C4-2B (cell line): ENCODE measurements around the gene LCN10.
"Not testable (repeated sequence)": the region's sequence is repeated elsewhere in the genome, so short reads cannot be mapped to it uniquely, and the experiment has no call there.

Source experiments
- H3K27ac ChIP-seq: fragments of 450-650 bp; 2 replicates; pipeline ENCODE4 v1.5.1; 2017
- ZFX ChIP-seq: fragments of 450-650 bp; IDR thresholded peaks from 2 replicates; pipeline ENCODE4 v1.6.1; 2017
- TF ChIP-seq, protein P1 (sequence below): fragments of 450-650 bp; conservative IDR thresholded peaks from 2 replicates; pipeline ENCODE4 v1.5.1; 2017; ENCODE audit warnings: mild to moderate bottlenecking

Gene LCN10

GRCh38 chr9:136707849-136708517 lies 34.8 kb downstream of the LCN10 start:
- TF ChIP-seq, protein P1, sequence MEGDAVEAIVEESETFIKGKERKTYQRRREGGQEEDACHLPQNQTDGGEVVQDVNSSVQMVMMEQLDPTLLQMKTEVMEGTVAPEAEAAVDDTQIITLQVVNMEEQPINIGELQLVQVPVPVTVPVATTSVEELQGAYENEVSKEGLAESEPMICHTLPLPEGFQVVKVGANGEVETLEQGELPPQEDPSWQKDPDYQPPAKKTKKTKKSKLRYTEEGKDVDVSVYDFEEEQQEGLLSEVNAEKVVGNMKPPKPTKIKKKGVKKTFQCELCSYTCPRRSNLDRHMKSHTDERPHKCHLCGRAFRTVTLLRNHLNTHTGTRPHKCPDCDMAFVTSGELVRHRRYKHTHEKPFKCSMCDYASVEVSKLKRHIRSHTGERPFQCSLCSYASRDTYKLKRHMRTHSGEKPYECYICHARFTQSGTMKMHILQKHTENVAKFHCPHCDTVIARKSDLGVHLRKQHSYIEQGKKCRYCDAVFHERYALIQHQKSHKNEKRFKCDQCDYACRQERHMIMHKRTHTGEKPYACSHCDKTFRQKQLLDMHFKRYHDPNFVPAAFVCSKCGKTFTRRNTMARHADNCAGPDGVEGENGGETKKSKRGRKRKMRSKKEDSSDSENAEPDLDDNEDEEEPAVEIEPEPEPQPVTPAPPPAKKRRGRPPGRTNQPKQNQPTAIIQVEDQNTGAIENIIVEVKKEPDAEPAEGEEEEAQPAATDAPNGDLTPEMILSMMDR, result no peak
- no peak overlapping the region for H3K27ac ChIP-seq

DNA sequence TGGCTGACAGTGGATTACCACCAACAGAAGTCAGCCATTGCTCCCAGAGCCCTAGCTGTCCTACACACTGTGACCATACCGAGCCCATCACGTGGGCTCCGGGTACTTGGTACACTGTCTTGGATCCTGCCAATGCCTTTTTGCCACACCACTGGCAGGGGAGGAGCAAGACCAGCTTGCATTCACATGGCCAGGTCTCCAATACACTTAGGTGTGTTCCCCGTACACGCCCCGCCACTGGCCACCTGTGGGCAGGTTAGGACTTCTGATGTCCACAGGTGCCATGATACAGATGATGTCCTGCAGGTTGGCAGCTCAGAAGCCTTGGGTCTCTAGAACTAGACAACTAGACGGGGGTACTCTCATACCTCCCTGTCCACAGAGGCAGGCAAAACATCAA lies 35.7 kb downstream of the LCN10 start:
- TF ChIP-seq, protein P1, result no peak
- no peak for TF ChIP-seq ZFX
- H3K27ac ChIP-seq, result no peak overlapping the region

GRCh38 chr9:136705564-136705963 lies 37.2 kb downstream of the LCN10 start:
- TF ChIP-seq, protein P1, result no peak
- no peak for TF ChIP-seq ZFX
- no peak overlapping the region for H3K27ac ChIP-seq

- H3K27ac ChIP-seq, result not testable (repeated sequence)
These were observed 38.0 kb downstream of the LCN10 start for GRCh38 chr9:136704741-136705140.

GRCh38 chr9:136703276-136703860 lies 39.4 kb downstream of the LCN10 start:
- no peak overlapping the region for H3K27ac ChIP-seq
- no peak for TF ChIP-seq ZFX
- TF ChIP-seq, protein P1, result no peak

GRCh38 chr9:136701668-136702053 lies 41.1 kb downstream of the LCN10 start:
- no peak overlapping the region for H3K27ac ChIP-seq
- no peak for TF ChIP-seq ZFX
- TF ChIP-seq, protein P1, result no peak

GRCh38 chr9:136700959-136701667 lies 41.6 kb downstream of the LCN10 start:
- no peak overlapping the region for H3K27ac ChIP-seq
- TF ChIP-seq ZFX, result no peak
- TF ChIP-seq, protein P1, result no peak
